BLaER1 treated with 17β-estradiol and CSF1 and Interleukin-3, amounts not matched to agents 10 nM and 100 nM (cell line): ENCODE data around the gene CHN1.

ENCODE experiments used
- H3K27ac ChIP-seq, 11 experiments: shearing (Covaris generic); formaldehyde crosslinking; 2 replicates each; pipeline ENCODE4 v1.8.1; 2022
- H3K27me3 ChIP-seq, 11 experiments: shearing (Covaris generic); formaldehyde crosslinking; 2 replicates each; pipeline ENCODE4 v1.8.1; 2022
- H3K36me3 ChIP-seq, 11 experiments: shearing (Covaris generic); formaldehyde crosslinking; 2 replicates each; pipeline ENCODE4 v1.8.1; 2022
- H3K4me1 ChIP-seq, 10 experiments: shearing (Covaris generic); formaldehyde crosslinking; 2 replicates each; pipeline ENCODE4 v1.8.1; 2022
- H3K4me2 ChIP-seq, 11 experiments: shearing (Covaris generic); formaldehyde crosslinking; 2 replicates each; pipeline ENCODE4 v1.8.1; 2022
- H3K4me3 ChIP-seq, 10 experiments: shearing (Covaris generic); formaldehyde crosslinking; 2 replicates each; pipeline ENCODE4 v1.8.1; 2022
- H3K9ac ChIP-seq, 11 experiments: shearing (Covaris generic); formaldehyde crosslinking; 2 replicates each; pipeline ENCODE4 v1.8.1; 2022
- H3K9me3 ChIP-seq, 11 experiments: shearing (Covaris generic); formaldehyde crosslinking; replicated peaks in 1 of 11; 2 replicates each; pipeline ENCODE4 v1.8.1; 2022
- H4K20me1 ChIP-seq, 11 experiments: shearing (Covaris generic); formaldehyde crosslinking; 2 replicates each; pipeline ENCODE4 v1.8.1; 2022
- Cebpa-rat ChIP-seq, 11 experiments: shearing (Covaris generic); IDR thresholded peaks; 2 replicates each; pipeline ENCODE4 v1.8.1; 2022

Gene CHN1

DNA sequence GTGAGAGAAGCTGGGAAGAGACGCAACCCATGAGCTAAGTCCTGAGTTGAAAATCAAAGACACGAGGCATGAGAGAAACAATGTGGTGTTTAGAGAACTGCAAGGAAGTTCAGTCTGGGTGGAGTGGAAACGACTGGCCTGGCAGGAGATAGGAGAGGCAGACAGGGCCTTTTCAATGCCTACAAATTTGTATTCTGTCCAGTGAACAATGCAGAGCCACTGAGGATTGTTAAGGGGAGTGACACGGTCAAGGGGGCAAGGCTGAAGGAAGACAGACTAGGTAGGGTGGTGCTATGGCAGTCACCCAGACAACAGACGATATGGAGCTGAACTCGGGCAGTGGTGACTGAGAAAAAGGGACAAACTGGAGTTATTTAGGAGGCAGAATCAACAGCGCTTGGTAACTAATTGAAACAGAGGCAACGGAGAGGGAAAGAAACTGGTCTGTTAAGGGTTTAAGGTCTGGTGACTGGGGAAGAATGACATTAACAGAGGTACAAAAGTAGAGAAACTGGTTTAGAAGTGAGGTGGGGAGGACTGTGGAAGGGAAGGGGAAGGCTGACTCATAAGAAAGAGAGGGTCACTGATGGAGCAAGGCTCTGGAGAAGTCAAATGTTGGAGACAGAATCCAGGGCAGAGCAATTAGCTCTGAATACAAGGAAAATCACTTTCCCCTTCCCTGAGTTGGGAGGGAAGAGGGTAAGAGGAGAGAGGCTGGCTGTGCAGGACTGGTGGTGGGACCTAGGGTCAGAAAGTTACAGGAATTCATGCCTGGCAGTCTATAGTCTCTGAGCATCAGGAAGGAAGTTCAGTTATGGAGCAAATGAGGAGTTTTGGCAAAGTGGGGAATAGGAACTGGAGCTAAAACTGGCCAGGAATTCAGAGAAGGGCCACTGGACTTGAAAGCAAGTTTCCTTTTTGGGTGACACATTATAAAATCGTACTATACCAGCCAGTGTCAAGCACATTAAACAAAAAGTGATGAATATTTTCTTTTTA is 177.5 kb downstream of the CHN1 start:
- no peak overlapping the region for H3K4me2 ChIP-seq
- H3K36me3 ChIP-seq: no peaks in the 10 kb centered on the region
- no peak overlapping the region for H3K4me3 ChIP-seq
- TF ChIP-seq Cebpa-rat (IDR thresholded peaks at IDR 0.05): no peak
- no peaks in the 10 kb centered on the region for H4K20me1 ChIP-seq
- H3K9me3 ChIP-seq: no peaks in the 10 kb centered on the region
- no peak overlapping the region for H3K9ac ChIP-seq
- H3K27me3 ChIP-seq: no peaks in the 10 kb centered on the region
- H3K4me1 ChIP-seq: no peaks in the 10 kb centered on the region
- H3K27ac ChIP-seq: no peak overlapping the region

DNA sequence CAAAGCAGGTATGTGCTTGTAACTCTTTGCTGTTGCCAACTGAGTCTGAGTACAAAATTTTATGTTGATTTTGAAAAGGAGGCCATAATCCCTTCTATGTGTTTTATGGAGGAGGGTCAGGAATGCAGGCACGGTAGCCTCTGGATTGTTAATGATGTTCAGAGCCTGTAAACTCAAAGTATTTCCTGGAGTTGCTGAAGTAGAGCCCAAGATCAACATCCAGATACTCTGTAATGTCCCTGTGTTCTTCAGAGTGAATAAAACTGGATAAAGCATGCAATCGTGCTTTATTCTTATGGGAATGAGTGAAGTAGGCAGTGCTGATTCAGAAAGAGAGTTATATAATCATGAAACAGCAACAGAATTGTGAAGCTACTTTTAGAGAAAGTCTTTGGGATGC is 179.1 kb downstream of the CHN1 start:
- H4K20me1 ChIP-seq: no peaks in the 10 kb centered on the region
- no peak overlapping the region for H3K4me3 ChIP-seq
- no peaks in the 10 kb centered on the region for H3K9me3 ChIP-seq
- no peaks in the 10 kb centered on the region for H3K36me3 ChIP-seq
- no peak overlapping the region for H3K4me2 ChIP-seq
- no peak overlapping the region for H3K27ac ChIP-seq
- H3K4me1 ChIP-seq: no peaks in the 10 kb centered on the region
- no peak for TF ChIP-seq Cebpa-rat (IDR thresholded peaks at IDR 0.05)
- H3K9ac ChIP-seq: no peak overlapping the region
- H3K27me3 ChIP-seq: no peaks in the 10 kb centered on the region

DNA sequence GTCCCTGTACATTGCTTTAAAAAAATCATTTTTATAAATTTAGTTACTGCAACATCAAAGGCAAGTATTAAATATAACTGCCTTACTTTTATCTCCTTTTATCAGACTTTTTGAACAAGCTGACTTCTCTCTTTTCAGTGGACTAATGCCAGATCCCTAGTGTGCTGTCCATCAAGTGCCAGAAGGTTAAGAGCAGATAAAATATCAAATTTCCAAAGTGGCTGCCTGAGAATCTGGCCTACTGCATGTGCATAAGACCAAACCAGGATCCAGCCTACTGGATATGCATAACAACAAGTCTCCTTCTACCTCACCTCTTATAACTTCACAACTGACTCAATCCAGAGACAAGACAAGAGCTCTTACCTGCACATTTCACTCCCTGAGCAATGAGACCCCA is 181.1 kb downstream of the CHN1 start:
- Histone ChIP-seq H3K4me2 (no peak overlapping the region), H4K20me1 (no peaks in the 10 kb centered on the region), H3K36me3 (no peaks in the 10 kb centered on the region), H3K9me3 (no peaks in the 10 kb centered on the region), H3K27me3 (no peaks in the 10 kb centered on the region), H3K4me1 (no peaks in the 10 kb centered on the region), H3K27ac (no peak overlapping the region), H3K9ac (no peak overlapping the region), H3K4me3 (no peak overlapping the region)
- TF ChIP-seq Cebpa-rat (IDR thresholded peaks at IDR 0.05): no peak

DNA sequence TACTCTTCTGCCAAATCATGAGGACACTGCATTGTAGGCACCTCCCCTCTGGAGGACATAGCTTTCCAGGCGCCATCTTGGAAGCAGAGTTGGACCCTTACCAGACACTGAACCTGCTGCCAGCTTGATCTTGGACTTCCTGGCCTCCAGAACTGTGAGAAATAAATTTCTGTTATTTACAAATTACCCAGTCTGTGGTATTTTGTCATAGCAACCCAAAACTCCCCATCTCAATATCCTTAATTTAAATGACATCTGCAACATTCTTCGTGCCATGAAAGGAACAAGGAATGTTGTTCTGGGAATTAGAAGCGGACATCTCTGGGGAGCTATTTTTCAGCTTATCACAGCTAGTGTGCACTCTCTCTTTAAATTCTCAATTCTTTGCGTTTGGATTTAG is 183.6 kb downstream of the CHN1 start:
- Histone ChIP-seq H3K9ac (no peak overlapping the region), H3K4me2 (no peak overlapping the region), H3K36me3 (no peaks in the 10 kb centered on the region), H3K27me3 (no peaks in the 10 kb centered on the region), H3K9me3 (no peaks in the 10 kb centered on the region), H3K4me1 (no peaks in the 10 kb centered on the region), H4K20me1 (no peaks in the 10 kb centered on the region), H3K4me3 (no peak overlapping the region), H3K27ac (no peak overlapping the region)
- no peak for TF ChIP-seq Cebpa-rat (IDR thresholded peaks at IDR 0.05)

DNA sequence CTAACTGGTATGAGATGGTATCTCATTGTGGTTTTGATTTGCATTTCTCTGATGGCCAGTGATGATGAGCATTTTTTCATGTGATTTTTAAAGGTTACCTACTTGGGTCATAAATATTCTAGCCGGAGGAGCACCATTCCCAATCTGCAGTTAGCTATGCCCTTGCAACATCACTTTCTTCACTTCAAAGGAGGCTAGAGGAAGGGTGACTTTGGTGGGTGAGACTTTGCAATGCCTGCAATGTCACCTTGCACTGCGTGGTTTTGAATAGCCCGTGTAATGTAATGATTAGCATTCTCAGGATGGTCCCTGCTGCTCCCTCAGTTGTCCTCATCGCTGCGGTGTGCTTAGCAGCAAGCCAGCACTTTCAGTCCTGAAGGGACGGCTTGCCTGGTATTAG is 184.8 kb downstream of the CHN1 start:
- Histone ChIP-seq H3K4me1 (no peaks in the 10 kb centered on the region), H3K27me3 (no peaks in the 10 kb centered on the region), H3K36me3 (no peaks in the 10 kb centered on the region), H3K9me3 (no peaks in the 10 kb centered on the region), H4K20me1 (no peaks in the 10 kb centered on the region), H3K27ac (no peak overlapping the region), H3K4me3 (no peak overlapping the region), H3K9ac (no peak overlapping the region), H3K4me2 (no peak overlapping the region)
- no peak for TF ChIP-seq Cebpa-rat (IDR thresholded peaks at IDR 0.05)

DNA sequence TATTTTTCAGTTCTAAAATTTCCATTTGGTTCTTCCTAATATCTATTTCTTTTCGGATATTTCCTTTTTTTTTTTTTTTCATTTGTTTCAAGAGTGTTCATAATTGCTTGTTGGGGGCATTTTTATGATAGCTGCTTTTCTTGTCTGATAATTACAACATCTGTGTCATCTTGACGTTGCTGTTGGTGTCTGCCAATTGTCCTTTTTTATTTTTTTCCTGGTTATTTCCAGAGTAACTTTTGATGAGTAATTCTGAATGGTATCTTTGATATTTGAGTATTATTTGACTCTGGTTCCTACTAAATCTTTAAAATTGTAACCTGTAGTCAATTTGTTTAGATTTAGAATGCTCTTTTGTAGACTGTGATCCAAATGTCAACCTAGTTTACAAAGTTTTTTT is 189.7 kb downstream of the CHN1 start:
- no peaks in the 10 kb centered on the region for H3K36me3 ChIP-seq
- no peaks in the 10 kb centered on the region for H3K27me3 ChIP-seq
- H3K27ac ChIP-seq: no peak overlapping the region
- H3K9ac ChIP-seq: no peak overlapping the region
- peaks cover 0 to 6% (median 0%) of the 10 kb centered on the region in 10 experiments; a peak in 1 of 20 replicates for H3K4me1 ChIP-seq
- no peak overlapping the region for H3K4me2 ChIP-seq
- H3K4me3 ChIP-seq: no peak overlapping the region
- H4K20me1 ChIP-seq: no peaks in the 10 kb centered on the region
- no peaks in the 10 kb centered on the region for H3K9me3 ChIP-seq
- no peak for TF ChIP-seq Cebpa-rat (IDR thresholded peaks at IDR 0.05)

DNA sequence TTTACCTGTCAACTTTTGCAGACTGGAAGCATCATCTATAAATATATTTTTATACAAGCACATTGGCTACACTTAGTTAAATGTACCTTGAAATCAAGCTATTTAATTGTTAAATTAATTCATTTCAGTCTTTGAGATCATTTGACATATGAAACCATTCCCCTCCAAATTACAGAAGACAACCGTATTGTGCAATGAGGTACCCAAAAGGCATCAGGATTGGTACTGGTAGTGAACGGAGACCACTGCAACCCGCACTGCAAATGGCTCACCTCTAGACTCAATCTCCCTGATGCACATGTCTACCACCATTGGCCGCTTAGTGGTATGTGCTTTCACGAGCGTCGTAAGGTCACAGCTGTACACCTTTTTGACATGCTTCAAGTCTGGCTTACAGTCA is 193.1 kb downstream of the CHN1 start:
- H3K9me3 ChIP-seq: no peaks in the 10 kb centered on the region
- no peak overlapping the region for H3K27ac ChIP-seq
- no peak overlapping the region for H3K9ac ChIP-seq
- H3K4me3 ChIP-seq: no peak overlapping the region
- 0 out of 22 replicates have a peak, but pooled peaks of 1 of the 11 experiments have one; percentile 8 for TF ChIP-seq Cebpa-rat (IDR thresholded peaks at IDR 0.05)
- no peaks in the 10 kb centered on the region for H4K20me1 ChIP-seq
- H3K36me3 ChIP-seq: no peaks in the 10 kb centered on the region
- peaks cover 0 to 14% (median 6%) of the 10 kb centered on the region in 10 experiments; a peak in 11 of 20 replicates for H3K4me1 ChIP-seq
- H3K27me3 ChIP-seq: no peaks in the 10 kb centered on the region
- H3K4me2 ChIP-seq: 0 out of 22 replicates have a peak overlapping the region, but pooled peaks of 5 of the 11 experiments have one; percentile 5 to 23 (median 14)

DNA sequence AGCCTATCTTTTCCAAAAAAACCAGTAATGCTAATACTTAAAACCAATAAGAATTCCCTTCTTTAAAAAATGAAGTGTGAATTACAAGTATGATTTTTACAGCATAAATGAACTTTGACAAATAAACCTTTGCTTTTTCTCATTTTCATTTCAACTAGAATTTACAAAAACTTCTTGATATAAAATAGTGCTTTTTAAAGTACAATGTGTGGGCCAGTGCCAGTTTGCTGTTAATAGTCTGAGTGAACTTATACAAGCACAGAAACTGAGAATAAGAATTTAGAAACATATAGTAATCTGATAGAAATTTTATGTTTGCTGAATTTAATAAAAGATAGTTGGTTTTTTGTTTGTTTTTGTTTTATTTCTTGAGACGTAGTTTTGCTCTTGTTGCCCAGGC is 197.2 kb downstream of the CHN1 start:
- Histone ChIP-seq H4K20me1 (no peaks in the 10 kb centered on the region), H3K4me3 (no peak overlapping the region), H3K4me1 (peaks cover 0 to 20% (median 9%) of the 10 kb centered on the region in 10 experiments; a peak in 11 of 20 replicates), H3K9ac (no peak overlapping the region), H3K36me3 (no peaks in the 10 kb centered on the region), H3K4me2 (peak overlapping the region in 3 of 11 experiments; percentile 11 to 61 (median 49); a peak in 5 of 22 replicates), H3K27me3 (no peaks in the 10 kb centered on the region), H3K9me3 (no peaks in the 10 kb centered on the region), H3K27ac (no peak overlapping the region)
- no peak for TF ChIP-seq Cebpa-rat (IDR thresholded peaks at IDR 0.05)

DNA sequence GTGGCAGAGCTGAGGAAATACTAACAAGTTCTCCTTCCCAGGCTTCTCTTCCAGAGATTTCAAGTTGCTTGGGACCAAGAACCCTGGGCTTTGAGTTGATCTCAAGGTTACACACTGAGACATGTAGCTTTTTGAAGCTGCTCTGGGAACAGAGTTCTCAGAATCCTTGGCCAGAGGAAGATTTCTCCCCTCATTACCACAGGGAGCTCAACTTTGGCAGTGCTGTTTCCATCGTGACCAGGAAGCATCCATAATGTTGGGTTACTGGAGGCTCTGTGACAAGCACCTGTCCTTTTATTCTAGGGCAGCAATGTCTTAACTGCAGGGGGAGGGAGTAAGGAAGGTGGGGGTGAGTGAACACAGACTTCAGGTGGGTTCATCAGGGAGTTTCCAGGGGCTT is 199.4 kb downstream of the CHN1 start:
- H3K36me3 ChIP-seq: no peaks in the 10 kb centered on the region
- no peak for TF ChIP-seq Cebpa-rat (IDR thresholded peaks at IDR 0.05)

DNA sequence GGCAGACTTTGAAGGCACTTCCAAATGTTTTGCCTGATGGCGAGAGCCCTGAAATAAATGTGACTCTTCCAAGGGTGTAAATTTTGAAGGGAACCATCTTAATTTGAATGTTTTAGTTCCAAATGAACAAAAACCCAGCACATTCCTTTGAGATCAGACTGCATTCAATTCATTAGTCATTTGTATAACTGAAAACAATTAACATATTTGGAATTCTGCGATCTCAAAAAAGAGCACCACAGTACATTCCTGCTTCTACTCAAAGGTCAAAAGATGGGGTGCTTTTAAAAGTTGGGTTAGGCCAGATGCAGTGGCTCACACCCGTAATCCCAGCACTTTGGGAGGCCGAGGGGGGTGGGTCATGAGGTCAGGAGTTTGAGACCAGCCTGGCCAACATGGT is 202.7 kb downstream of the CHN1 start:
- no peak overlapping the region for H3K9ac ChIP-seq
- H3K27me3 ChIP-seq: no peaks in the 10 kb centered on the region
- H4K20me1 ChIP-seq: no peaks in the 10 kb centered on the region
- H3K4me2 ChIP-seq: no peak overlapping the region
- no peak overlapping the region for H3K4me3 ChIP-seq
- no peak for TF ChIP-seq Cebpa-rat (IDR thresholded peaks at IDR 0.05)
- no peaks in the 10 kb centered on the region for H3K36me3 ChIP-seq
- peaks cover 0 to 17% (median 6%) of the 10 kb centered on the region in 10 experiments; a peak in 12 of 20 replicates for H3K4me1 ChIP-seq
- H3K27ac ChIP-seq: no peak overlapping the region
- no peaks in the 10 kb centered on the region for H3K9me3 ChIP-seq

More for the DNA sequence above, 199.4 kb downstream of the CHN1 start:
- H3K27me3 ChIP-seq: no peaks in the 10 kb centered on the region
- no peak overlapping the region for H3K4me2 ChIP-seq
- H3K4me3 ChIP-seq: no peak overlapping the region
- H3K4me1 ChIP-seq: peaks cover 0 to 15% (median 9%) of the 10 kb centered on the region in 10 experiments; a peak in 11 of 20 replicates
- H3K9me3 ChIP-seq: no peaks in the 10 kb centered on the region
- no peaks in the 10 kb centered on the region for H4K20me1 ChIP-seq
- H3K9ac ChIP-seq: no peak overlapping the region
- H3K27ac ChIP-seq: no peak overlapping the region
